Measurements from ENCODE around the gene SULT1A2.
"Not testable (repeated sequence)": the region's sequence is repeated elsewhere in the genome, so short reads cannot be mapped to it uniquely, and the experiment has no call there.

SULT1A2 gene

GRCh38 chr16:28569968-28570752 lies 26.7 kb downstream of the SULT1A2 start:
- no peak overlapping the region for H3K4ac ChIP-seq (ENCODE audit: low read depth, low read length)

GRCh38 chr16:28569021-28569420 lies 27.8 kb downstream of the SULT1A2 start:
- WGBS (ENCODE audit: extremely low coverage, insufficient coverage, insufficient read length): no CpG with 5 or more reads among the region's 5 CpGs
- Histone ChIP-seq H3K9ac (ENCODE audit: low read length) (no peak overlapping the region), H4K12ac (ENCODE audit: low read depth, low read length) (no peak overlapping the region), H3K27ac (ENCODE audit: low read depth, low read length) (no peak overlapping the region), H3K4ac (ENCODE audit: low read depth, low read length) (no peak overlapping the region), H3K4me3 (ENCODE audit: low read depth, low read length) (no peak overlapping the region), H4K8ac (ENCODE audit: low read depth, low read length) (no peak overlapping the region), H3K18ac (ENCODE audit: low read length) (no peak overlapping the region), H3K79me2 (ENCODE audit: control insufficient read depth, insufficient read depth, low read length, poor library complexity) (no peaks in the 10 kb centered on the region), H2BK12ac (ENCODE audit: low read length) (no peak overlapping the region), H3K14ac (ENCODE audit: low read length) (no peak overlapping the region), H4K91ac (ENCODE audit: low read depth, low read length) (no peak overlapping the region), H2AFZ (ENCODE audit: insufficient read depth, low read length, poor library complexity) (no peak overlapping the region), H3K36me3 (ENCODE audit: control insufficient read depth in 1 of 2, insufficient read depth in 2 of 2, low read length in 2 of 2) (no peaks in the 10 kb centered on the region), H3K4me2 (ENCODE audit: low read length) (no peak overlapping the region), H3K79me1 (ENCODE audit: low read length) (no peaks in the 10 kb centered on the region), H3K27me3 (ENCODE audit: insufficient read depth, low read length) (no peaks in the 10 kb centered on the region), H3K9me3 (ENCODE audit: insufficient read depth, low read depth, low read length) (peaks cover 3% of the 10 kb centered on the region), H2BK5ac (ENCODE audit: low read depth, low read length, poor library complexity) (no peak overlapping the region), H2AK5ac (ENCODE audit: low read length) (no peak overlapping the region), H3K23ac (ENCODE audit: low read length) (no peak overlapping the region), H2BK120ac (ENCODE audit: insufficient read depth, low read length, poor library complexity) (no peak overlapping the region), H3K4me1 (ENCODE audit: control insufficient read depth in 1 of 2, insufficient read depth in 2 of 2, low read length in 2 of 2) (peaks cover 0 to 8% of the 10 kb centered on the region in 2 experiments)
- no peak for DNase-seq

More at GRCh38 chr16:28569968-28570752, 26.7 kb downstream of the SULT1A2 start:
- peak overlapping the region; percentile 42 for H3K9ac ChIP-seq (ENCODE audit: low read length)
- no peaks in the 10 kb centered on the region for H3K79me1 ChIP-seq (ENCODE audit: low read length)
- peaks cover 0 to 8% of the 10 kb centered on the region in 2 experiments for H3K4me1 ChIP-seq (ENCODE audit: control insufficient read depth in 1 of 2, insufficient read depth in 2 of 2, low read length in 2 of 2)
- no peak overlapping the region for H3K23ac ChIP-seq (ENCODE audit: low read length)
- no peak overlapping the region for H3K14ac ChIP-seq (ENCODE audit: low read length)
- no peak overlapping the region for H3K27ac ChIP-seq (ENCODE audit: low read depth, low read length)
- no CpG with 5 or more reads among the region's 4 CpGs for WGBS (ENCODE audit: extremely low coverage, insufficient coverage, insufficient read length)
- no peak overlapping the region for H2BK120ac ChIP-seq (ENCODE audit: insufficient read depth, low read length, poor library complexity)
- H2AK5ac ChIP-seq (ENCODE audit: low read length): no peak overlapping the region
- no peak for DNase-seq
- H4K8ac ChIP-seq (ENCODE audit: low read depth, low read length): no peak overlapping the region
- H3K9me3 ChIP-seq (ENCODE audit: insufficient read depth, low read depth, low read length): peaks cover 3% of the 10 kb centered on the region
- no peak overlapping the region for H3K18ac ChIP-seq (ENCODE audit: low read length)
- H4K12ac ChIP-seq (ENCODE audit: low read depth, low read length): no peak overlapping the region
- H2BK5ac ChIP-seq (ENCODE audit: low read depth, low read length, poor library complexity): no peak overlapping the region
- H3K36me3 ChIP-seq (ENCODE audit: control insufficient read depth in 1 of 2, insufficient read depth in 2 of 2, low read length in 2 of 2): no peaks in the 10 kb centered on the region
- no peaks in the 10 kb centered on the region for H3K27me3 ChIP-seq (ENCODE audit: insufficient read depth, low read length)
- peak overlapping the region; percentile 60 for H3K4me3 ChIP-seq (ENCODE audit: low read depth, low read length)
- H3K4me2 ChIP-seq (ENCODE audit: low read length): no peak overlapping the region
- H2AFZ ChIP-seq (ENCODE audit: insufficient read depth, low read length, poor library complexity): no peak overlapping the region
- no peak overlapping the region for H4K91ac ChIP-seq (ENCODE audit: low read depth, low read length)
- H2BK12ac ChIP-seq (ENCODE audit: low read length): no peak overlapping the region
- H3K79me2 ChIP-seq (ENCODE audit: control insufficient read depth, insufficient read depth, low read length, poor library complexity): no peaks in the 10 kb centered on the region

GRCh38 chr16:28567292-28567691 lies 29.6 kb downstream of the SULT1A2 start:
- Histone ChIP-seq H3K79me2 (ENCODE audit: control insufficient read depth, insufficient read depth, low read length, poor library complexity) (no peaks in the 10 kb centered on the region), H3K27me3 (ENCODE audit: insufficient read depth, low read length) (no peaks in the 10 kb centered on the region), H3K18ac (ENCODE audit: low read length) (no peak overlapping the region), H2AK5ac (ENCODE audit: low read length) (no peak overlapping the region), H3K23ac (ENCODE audit: low read length) (no peak overlapping the region), H3K9ac (ENCODE audit: low read length) (no peak overlapping the region), H3K9me3 (ENCODE audit: insufficient read depth, low read depth, low read length) (peaks cover 3% of the 10 kb centered on the region), H3K4me3 (ENCODE audit: low read depth, low read length) (no peak overlapping the region), H4K8ac (ENCODE audit: low read depth, low read length) (no peak overlapping the region), H3K27ac (ENCODE audit: low read depth, low read length) (no peak overlapping the region), H3K4me2 (ENCODE audit: low read length) (no peak overlapping the region), H3K79me1 (ENCODE audit: low read length) (no peaks in the 10 kb centered on the region), H3K14ac (ENCODE audit: low read length) (no peak overlapping the region), H4K12ac (ENCODE audit: low read depth, low read length) (no peak overlapping the region), H3K4ac (ENCODE audit: low read depth, low read length) (no peak overlapping the region), H2BK120ac (ENCODE audit: insufficient read depth, low read length, poor library complexity) (no peak overlapping the region), H4K91ac (ENCODE audit: low read depth, low read length) (no peak overlapping the region), H2AFZ (ENCODE audit: insufficient read depth, low read length, poor library complexity) (no peak overlapping the region), H3K36me3 (ENCODE audit: control insufficient read depth in 1 of 2, insufficient read depth in 2 of 2, low read length in 2 of 2) (no peaks in the 10 kb centered on the region), H2BK12ac (ENCODE audit: low read length) (no peak overlapping the region), H2BK5ac (ENCODE audit: low read depth, low read length, poor library complexity) (no peak overlapping the region), H3K4me1 (ENCODE audit: control insufficient read depth in 1 of 2, insufficient read depth in 2 of 2, low read length in 2 of 2) (no peaks in the 10 kb centered on the region)
- no CpG with 5 or more reads among the region's 2 CpGs for WGBS (ENCODE audit: extremely low coverage, insufficient coverage, insufficient read length)
- DNase-seq: peak in 1 of 2 donors; percentile 29

- H4K91ac ChIP-seq (ENCODE audit: low read depth, low read length); H3K14ac ChIP-seq (ENCODE audit: low read length); H3K36me3 ChIP-seq (ENCODE audit: control insufficient read depth in 1 of 2, insufficient read depth in 2 of 2, low read length in 2 of 2); H4K12ac ChIP-seq (ENCODE audit: low read depth, low read length); H3K79me1 ChIP-seq (ENCODE audit: low read length); H3K18ac ChIP-seq (ENCODE audit: low read length); H3K27me3 ChIP-seq (ENCODE audit: insufficient read depth, low read length); H3K23ac ChIP-seq (ENCODE audit: low read length); H2AFZ ChIP-seq (ENCODE audit: insufficient read depth, low read length, poor library complexity); H3K4ac ChIP-seq (ENCODE audit: low read depth, low read length); H2BK5ac ChIP-seq (ENCODE audit: low read depth, low read length, poor library complexity); H3K9me3 ChIP-seq (ENCODE audit: insufficient read depth, low read depth, low read length); H2BK12ac ChIP-seq (ENCODE audit: low read length); H3K9ac ChIP-seq (ENCODE audit: low read length); DNase-seq; H4K8ac ChIP-seq (ENCODE audit: low read depth, low read length); H3K79me2 ChIP-seq (ENCODE audit: control insufficient read depth, insufficient read depth, low read length, poor library complexity); H3K27ac ChIP-seq (ENCODE audit: low read depth, low read length); H3K4me3 ChIP-seq (ENCODE audit: low read depth, low read length); H3K4me2 ChIP-seq (ENCODE audit: low read length); H2AK5ac ChIP-seq (ENCODE audit: low read length); H3K4me1 ChIP-seq (ENCODE audit: control insufficient read depth in 1 of 2, insufficient read depth in 2 of 2, low read length in 2 of 2); H2BK120ac ChIP-seq (ENCODE audit: insufficient read depth, low read length, poor library complexity): not testable (repeated sequence)
- WGBS (ENCODE audit: extremely low coverage, insufficient coverage, insufficient read length): no CpG with 5 or more reads among the region's 4 CpGs
These were observed 30.5 kb downstream of the SULT1A2 start for GRCh38 chr16:28566233-28566925.
